Fibroblast of skin of left biceps (primary cell): ENCODE results near the gene BMPR1B.
"Not testable (repeated sequence)": the region's sequence is repeated elsewhere in the genome, so short reads cannot be mapped to it uniquely, and the experiment has no call there.

Experiments
- DNase-seq, 2 experiments: peaks; one replicate each; pipeline ENCODE4 v3.0.0-alpha.2; 2013; ENCODE audit warnings: low read depth in 2 of 2

The BMPR1B gene

DNA sequence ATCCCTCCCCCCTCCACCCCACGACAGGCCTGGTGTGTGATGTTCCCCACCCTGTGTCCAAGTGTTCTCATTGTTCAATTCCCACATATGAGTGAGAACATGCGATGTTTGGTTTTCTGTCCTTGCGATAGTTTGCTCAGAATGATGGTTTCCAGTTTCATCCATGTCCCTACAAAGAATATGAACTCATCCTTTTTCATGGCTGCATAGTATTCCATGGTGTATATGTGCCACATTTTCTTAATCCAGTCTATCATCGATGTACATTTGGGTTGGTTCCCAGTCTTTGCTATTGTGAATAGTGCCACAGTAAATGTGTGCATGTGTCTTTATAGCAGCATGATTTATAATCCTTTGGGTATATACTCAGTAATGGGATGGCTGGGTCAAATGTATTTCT lies 376.3 kb downstream of the BMPR1B start:
- DNase-seq: not testable (repeated sequence)

DNA sequence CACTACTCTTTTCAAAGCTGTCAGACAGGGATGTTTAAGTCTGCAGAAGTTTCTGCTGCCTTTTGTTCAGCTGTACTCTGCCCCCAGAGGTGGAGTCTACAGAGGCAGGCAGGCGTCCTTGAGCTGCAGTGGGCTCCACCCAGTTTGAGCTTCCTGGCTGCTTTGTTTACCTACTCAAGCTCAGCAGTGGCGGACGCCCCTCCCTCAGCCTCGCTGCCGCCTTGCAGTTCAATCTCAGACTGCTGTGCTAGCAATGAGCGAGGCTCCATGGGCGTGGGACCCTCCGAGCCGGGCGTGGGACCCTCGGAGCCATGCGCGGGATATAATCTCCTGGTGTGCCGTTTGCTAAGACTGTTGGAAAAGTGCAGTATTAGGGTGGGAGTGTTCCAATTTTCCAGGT lies 381.7 kb downstream of the BMPR1B start:
- not testable (repeated sequence) for DNase-seq

DNA sequence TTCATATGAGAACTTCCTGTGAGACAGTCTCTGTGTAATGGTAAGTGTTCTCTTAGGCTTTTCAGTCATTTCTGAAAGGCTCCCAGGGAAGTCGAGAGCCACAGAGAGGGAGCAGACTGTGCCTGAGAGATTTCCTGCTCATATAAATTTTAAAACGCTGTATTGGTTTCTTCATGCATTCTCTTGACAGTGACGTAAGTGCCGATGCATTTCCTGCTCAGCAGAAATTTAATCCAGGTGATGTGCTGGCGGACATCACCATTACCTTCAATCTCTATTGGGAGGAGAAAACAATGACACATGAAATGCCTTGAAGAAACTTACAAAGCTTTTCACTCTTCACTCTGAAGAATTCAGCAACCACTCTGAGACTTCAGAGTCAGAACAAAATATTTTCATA lies 383.6 kb downstream of the BMPR1B start:
- peak; percentile 16 to 25 for DNase-seq

DNA sequence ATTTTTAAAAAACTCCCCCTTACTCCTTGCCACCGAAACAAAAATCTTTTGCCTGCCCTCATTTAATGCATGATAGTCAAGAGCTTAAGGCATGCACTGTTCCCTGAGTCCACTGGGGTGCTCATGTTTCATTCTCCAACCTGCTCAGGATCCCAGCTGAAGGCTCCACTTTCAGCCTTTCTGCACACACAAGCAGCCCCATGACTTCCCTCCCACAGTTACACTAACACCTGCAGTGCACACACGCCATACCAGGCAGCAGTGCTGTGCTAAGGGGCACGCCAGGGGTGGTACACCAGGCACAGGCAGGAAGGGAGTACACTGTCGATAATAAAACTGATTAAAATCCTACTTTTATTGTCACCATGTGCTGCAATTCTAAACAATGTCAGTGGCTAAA lies 385.2 kb downstream of the BMPR1B start:
- no peak for DNase-seq

DNA sequence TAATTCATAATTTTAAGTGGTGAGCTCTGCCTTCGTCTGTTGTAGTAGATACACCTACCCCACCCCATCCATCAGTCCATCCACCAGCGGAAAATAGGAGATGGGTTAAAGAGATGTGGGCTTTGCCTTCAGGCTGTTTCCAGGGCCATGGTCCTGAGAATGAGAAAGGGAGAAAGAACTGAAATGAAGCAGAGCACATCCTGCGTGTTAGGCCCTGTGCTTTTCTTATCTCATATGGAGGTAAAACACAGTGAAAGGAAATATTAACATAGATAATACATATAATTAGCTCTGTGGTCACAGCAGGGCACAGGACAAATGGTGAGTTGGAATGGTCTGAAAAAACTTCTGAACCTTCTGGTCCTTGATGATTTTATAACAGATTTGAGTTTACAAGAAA lies 393.5 kb downstream of the BMPR1B start:
- no peak for DNase-seq

DNA sequence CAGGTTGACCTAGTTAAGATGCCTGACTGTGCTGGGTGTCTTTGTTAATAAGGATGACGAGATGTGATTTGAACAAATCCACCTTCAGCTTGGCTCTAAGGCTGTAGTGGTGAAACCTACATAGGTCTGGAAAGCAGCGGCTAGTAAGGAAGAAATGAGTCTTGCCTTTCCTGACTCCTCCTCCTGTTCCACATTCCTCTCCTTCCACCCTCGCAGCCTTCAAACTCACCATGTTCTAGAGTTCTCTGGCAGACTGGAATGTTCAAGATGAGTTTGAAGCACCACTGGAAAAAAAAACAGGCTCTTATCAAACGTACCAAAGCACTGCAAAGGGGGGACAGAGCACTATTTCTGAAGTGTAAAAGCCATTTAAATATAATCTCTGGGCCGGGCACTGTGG lies 395.4 kb downstream of the BMPR1B start:
- DNase-seq: no peak

DNA sequence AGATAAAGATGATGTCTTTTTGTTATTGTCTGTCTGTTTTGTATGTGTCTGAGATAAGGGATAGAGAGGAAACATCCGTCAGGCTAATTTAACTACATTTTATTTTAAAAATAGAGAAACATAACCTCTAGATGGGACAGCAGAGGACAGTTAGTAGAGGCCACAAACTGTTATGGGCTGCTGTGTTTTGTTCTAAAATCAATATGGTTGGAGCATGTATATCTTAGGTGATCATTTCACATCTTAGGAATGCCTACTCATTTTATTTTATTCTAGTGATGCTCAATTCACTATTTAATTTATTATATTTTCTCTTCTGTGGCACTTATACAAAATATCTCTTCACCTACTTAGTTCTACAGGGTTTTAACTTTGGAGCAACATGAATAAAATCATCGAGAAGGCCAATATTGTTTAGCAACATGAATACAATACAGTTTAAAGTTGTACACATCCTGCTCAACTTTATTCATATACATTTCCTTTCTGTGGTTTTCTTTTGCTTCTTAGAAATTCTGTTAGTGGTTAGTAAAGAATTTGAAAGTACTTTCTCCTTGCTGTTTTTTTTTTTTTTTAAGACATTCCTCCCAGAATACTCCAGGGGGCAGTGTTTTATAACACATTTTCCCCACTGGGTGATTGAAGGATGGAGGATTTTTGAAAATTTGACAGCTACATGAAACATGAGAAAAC lies 398.1 kb downstream of the BMPR1B start:
- peak; percentile 39 for DNase-seq

DNA sequence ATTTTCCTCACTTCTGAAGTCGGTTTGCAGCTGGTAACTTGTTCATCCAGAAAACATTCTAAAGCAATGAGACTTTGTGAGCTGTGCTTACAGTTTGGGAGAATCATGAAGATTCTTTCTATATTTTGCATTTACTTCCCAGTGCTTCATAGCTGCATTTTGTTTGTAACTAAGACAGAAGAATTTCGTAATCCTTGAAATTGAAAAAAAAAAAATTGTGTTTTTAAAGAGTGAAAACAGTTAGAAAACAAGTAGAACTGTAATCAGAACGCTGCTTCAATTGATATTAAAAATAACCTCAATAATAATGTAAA lies 398.7 kb downstream of the BMPR1B start:
- DNase-seq: no peak

DNA sequence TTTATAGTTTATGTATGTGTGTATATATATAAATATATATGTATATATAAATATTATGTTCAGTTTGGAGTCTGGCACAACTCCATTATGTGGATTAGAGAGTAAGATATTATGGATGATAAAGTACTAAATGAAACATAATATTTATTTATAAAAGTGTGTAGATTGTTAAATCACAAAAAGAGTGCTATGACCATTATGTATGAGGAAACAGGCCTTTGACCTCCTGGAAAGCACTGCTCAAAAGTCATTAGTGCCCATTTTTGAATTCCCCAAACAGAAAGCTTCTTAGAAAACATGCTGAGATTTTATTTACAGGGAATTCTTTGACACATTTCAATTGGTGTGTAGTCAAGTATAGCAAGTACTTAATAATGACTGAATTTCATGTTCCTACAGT lies 399.8 kb downstream of the BMPR1B start:
- no peak for DNase-seq

DNA sequence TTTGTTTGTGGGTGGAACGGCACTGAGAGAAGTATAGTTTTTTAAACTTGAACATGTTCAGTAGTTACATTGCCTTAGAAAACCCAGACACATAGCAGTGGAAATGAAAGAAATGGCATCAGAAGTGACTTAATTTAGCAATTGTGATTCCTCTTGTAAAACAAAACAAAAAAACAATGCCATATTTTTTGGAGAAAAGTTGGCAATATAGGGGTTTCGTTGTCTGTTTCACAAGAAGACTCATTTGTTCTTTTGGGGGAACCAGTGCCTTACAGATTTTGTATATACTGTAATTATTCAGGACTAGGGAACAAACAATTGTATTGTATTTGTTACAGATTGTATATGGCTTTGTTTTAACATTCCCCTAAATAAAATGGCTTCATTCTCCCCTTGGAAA lies 400.3 kb downstream of the BMPR1B start:
- no peak for DNase-seq

DNA sequence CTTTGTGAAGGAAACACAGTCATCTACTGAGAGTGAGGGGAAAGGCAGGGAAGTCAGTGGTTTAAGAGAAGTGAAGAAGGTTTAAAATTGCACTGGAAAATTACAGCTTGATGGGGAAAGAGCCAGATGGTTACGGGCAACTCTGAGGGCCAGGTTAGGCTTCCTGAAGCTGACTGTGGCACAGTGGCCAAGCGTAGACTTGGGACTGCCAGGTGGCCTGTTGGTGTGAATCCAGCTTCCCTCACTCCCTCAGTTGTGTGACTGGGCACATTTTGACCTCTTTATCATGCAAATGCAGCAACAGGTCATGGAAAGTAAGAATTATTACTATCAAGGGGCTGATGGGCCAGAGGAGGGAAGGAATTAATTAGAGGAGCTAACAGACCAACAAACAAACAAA lies 400.9 kb downstream of the BMPR1B start:
- DNase-seq: no peak

DNA sequence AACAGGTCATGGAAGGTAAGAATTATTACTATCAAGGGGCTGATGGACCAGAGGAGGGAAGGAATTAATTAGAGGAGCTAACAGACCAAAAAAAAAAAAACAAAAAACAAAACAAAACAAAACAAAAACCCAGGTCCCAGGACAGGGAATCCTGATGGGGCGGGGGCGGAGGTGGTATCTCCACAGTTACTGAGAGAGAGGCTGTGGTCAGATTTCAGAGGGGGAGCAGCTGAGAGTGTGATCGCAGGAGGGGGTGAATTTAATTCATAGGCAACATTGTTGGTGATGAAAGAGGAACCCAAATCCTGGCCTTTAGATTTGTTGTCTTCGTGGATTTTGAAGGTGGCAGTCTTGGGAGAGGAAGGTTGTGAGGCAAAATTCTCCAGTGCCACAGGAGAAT lies 401.6 kb downstream of the BMPR1B start:
- DNase-seq: no peak

DNA sequence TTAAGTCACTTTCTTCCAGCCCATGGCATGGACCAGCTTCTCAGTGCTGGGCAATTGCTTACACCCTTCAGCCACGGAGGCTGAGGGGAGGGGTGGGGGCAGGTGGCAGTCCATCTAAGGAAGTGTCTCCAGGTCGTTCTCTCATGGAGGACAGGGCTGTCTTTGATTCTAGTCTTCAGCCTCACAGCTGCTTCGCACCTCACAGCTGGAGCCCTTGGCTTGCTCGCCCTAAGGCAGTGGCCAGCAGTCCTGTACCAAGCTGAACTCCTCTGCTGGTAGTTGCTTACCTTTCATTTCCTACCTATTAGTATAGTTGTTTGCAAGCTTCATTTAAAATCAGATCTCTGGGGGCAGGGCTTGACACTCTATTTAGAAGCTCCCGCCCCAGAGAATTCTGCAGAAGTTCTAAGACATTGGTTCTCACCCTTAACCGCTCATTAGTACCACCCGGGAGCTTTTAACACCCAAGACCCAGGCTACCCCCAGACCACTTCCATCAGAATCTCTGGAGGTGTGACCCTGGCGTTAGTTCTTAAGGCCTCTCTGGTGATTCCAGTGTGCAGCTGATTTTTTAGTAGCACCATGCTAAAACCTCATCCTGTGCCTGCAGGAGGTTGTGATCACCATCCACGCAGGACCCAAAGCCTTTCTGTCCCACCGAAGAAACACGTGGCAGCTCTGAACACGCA lies 404.2 kb downstream of the BMPR1B start:
- no peak for DNase-seq

DNA sequence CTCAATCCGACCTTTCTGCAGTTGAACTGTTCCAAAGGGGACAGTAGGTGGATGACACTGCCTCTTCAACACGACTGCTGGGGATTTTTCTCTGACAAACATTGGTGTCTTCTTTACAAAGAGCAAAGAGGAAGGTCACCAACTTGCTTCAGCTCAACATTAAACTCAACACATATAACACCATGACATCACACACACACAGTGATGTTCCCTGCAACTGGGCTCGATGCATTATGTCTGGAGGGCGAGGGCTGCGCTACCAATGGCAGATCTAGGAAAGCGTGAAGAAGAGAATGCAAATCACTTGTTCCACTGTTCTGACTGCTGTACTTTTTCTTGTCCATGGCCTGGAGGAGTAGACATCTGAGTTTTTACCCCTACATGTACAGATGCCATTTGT lies 405.1 kb downstream of the BMPR1B start:
- no peak for DNase-seq

DNA sequence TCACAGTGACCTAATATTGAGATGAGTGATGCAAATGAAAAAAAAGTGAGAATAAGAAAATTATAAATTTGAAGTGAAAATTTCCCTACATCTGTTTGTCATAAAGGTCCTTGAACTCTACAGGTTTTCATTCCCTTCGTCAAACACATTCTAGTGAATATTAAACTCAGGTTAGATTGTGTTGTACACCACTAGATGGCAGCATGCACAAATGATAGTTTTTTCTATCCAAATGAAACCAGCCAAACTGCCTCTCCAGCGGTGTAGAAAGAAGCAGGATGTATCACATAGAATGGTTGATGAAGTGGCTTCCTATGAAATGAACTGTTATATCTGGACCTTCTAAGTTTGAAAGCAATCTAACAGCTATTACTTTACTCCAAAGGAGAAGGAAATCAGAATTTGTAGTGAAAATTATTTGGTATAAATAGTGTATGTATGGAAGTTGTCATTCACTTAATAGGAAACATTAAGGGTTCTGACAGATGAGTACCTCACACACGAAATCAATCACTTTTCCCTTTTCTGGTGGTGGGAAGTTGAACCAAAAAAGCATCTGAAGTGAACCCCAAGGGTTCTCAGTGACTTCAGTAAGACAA lies 408.3 kb downstream of the BMPR1B start:
- DNase-seq: peak; percentile 23 to 26

DNA sequence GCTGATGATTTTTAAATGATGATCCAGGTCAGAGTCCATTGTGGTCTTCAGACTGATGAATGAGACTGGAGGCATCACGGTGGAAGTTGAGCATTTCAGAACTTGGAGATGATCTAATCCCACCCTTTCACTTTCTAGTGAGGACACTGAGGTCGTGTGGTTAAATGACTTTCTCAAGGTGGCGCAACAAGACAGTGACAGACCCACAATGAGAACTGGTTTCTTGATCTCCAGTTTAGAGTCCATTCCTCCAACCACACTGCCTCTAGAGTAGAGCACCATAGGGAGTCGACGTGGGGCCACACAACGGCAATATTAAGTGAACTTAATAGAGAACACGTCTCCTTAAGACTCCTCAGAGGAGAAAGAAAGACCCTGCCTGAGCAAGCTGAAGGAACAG lies 410.1 kb downstream of the BMPR1B start:
- DNase-seq: no peak

DNA sequence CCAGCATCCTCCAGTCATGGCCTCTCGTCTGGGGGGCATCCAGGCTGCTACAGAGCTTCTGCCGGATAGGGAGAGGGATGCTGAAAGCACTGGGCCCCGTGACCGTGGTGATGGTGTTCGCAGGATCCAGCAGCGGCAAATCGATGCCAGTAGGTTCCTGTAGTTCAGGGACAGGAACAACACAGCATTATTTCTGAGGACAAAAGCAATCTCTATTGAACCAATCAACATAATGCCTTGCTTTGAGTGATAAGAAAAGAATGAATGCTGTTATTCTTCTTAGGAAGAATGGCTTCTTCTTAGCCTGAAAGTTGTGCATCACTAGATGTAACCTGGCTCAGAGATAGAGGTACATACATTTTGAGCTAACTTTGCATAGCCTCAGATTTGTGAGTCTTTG lies 412.4 kb downstream of the BMPR1B start:
- no peak for DNase-seq

DNA sequence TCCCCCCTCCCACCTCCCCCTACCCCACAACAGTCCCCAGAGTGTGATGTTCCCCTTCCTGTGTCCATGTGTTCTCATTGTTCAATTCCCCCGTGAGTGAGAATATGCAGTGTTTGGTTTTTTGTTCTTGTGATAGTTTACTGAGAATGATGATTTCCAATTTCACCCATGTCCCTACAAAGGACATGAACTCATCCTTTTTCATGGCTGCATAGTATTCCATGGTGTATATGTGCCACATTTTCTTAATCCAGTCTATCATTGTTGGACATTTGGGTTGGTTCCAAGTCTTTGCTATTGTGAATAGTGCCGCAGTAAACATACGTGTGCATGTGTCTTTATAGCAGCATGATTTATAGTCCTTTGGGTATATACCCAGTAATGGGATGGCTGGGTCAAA lies 413.6 kb downstream of the BMPR1B start:
- not testable (repeated sequence) for DNase-seq

DNA sequence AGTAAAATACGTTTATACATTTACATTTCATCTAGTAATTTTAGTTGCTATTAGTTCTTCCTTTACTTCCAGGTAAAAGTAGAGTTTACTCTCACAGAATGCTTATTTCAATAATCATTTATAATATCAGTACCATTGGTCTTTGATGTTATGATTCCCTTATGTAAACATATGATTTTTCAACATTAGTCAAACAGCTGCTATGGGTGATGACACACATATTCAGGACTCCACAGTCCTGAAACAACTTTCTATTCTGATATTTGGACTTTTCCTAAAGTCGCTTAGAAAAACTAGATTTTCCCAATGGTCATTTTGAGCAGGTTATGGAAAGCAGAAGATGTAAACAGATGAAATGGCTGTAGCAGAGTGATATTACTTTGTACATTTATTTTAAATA lies 421.2 kb downstream of the BMPR1B start:
- no peak for DNase-seq

DNA sequence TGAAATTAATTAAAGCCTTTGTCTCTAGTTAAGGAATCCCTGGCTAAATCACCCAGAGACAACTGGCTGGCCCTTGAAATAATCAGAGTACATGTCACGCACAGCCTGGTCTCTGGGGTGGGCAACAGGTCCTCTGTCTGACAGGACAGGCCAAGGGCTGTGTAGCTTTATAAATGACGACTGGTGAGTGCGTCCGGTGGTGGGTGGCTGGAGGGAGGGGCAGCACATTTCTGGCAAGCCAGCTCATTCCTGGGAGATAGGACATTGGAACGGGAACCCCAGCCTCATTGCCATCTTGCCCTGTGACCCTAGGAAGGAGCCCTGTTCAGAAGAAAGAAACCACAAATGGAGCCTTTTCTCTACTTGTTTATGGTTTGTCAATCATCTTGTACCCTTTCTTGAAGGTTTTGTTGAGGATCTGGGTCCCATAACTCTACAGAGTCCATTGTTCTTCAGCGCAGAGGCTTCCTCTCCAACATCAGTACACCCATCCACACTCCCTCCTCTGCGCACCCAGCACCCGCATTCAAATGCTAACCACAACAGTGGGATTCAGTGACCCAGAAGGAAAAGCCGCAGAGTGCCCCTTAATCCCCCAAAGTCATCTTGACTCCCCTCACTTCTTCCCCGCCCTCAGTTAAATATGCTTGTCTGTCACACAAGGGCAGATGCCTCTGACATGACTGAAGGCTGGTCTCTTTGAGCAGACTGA lies 422.9 kb downstream of the BMPR1B start:
- DNase-seq: no peak

DNA sequence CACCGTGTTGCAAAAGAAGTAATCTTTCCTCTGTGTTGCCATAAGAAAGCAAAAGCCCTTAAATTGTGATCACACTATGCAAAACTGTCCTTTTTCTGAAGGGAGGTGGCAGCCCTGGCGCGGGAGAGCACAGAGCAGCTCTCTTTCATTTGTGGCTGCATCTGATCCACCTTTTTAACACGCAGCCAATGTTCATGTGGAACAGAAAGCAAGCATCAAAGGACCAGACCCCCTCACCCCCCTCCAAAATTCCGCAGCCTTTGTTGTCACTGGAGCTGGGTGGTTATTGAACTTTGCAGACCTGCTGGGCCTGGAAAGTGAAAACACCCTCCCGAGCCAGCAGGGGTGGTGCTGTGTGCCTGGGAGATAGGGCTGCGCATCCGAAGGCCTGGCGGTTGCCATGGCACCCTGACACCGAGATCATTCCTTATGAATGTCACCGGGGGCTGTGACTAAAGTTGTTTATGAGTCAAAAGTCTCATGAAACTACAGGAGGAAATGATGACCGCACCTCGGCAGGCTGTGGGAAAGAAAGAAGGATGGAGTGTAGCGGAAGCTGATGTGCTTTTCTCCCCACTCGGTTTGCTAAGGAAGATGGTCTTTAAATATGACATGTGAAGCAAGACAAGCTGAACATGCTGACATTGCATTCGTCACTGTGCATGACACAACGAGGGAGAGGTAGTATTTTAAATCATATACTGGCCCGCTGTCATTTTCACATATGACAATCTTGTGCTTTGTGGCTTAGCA lies 423.7 kb downstream of the BMPR1B start:
- no peak for DNase-seq

DNA sequence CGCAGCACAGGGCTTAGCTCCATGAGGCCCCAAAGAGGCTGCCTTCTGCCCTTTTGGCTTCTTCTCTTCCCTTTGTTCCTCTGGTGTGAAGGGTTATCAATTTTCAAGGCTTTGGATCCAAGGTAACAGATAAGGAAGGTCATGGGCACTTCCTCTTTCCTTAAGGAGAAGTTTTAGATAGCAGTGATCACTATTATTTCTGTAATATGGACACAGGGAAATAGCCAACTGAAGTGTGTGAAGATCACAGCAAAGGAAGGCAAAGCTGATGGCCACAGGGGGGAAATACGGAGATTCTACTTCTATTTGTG lies 424.2 kb downstream of the BMPR1B start:
- no peak for DNase-seq
